NCI-H128 (cell line): Measurements from ENCODE around the gene RAB8A.

ENCODE experiments used
- DNase-seq: peaks from one replicate; lab custom pipeline; 2025; ENCODE audit not compliant: unreplicated experiment; lab: John Stamatoyannopoulos, UW

Gene RAB8A

DNA sequence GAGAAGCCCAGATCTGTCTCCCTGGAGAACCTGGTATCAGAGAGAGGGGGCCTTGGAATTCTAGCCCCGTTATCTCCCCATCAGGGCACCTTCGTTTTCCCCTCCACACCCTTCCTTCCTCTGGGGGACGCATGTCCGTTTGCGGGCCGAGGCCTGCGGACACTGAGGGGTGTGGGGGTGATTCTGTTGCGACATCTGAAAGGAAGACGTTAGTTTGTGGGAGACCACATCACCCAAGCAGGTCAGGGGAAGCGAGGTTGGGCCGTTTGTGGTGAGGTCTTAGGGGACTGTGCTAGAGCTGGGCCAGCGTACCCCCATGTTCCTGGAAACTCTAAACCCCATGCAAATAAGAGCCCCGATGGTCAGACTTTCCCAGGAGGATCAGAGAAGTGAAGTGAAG, 28.1 kb downstream of the RAB8A start:
- no peak for DNase-seq

GRCh38 chr19:16141043-16141442, 29.4 kb downstream of the RAB8A start:
- DNase-seq, result no peak

DNA sequence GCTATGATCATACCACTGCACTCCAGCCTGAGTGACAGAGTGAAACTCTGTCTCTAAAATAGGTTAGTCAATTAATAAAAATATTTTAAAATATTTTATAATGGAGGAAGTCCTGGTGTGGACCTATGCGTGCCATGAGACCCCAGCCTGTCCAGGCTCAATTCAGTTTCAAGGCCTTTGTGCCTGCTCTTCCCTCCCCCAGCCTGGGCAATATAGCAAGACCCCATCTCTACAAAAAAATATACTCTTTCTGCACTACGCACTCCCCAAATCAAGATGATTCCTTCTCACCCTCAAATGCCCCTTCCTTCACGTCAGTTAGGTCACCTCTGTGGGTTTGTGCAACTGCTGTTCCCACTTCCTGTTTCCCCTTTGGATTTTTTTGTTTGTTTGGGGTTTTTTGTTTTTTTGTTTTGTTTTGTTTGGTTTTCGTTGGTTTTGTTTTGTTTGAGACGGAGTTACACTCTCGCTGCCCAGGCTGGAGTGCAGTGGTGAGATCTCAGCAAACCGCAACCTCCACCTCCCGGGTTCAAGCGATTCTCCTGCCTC, 30.4 kb downstream of the RAB8A start:
- DNase-seq, result no peak

DNA sequence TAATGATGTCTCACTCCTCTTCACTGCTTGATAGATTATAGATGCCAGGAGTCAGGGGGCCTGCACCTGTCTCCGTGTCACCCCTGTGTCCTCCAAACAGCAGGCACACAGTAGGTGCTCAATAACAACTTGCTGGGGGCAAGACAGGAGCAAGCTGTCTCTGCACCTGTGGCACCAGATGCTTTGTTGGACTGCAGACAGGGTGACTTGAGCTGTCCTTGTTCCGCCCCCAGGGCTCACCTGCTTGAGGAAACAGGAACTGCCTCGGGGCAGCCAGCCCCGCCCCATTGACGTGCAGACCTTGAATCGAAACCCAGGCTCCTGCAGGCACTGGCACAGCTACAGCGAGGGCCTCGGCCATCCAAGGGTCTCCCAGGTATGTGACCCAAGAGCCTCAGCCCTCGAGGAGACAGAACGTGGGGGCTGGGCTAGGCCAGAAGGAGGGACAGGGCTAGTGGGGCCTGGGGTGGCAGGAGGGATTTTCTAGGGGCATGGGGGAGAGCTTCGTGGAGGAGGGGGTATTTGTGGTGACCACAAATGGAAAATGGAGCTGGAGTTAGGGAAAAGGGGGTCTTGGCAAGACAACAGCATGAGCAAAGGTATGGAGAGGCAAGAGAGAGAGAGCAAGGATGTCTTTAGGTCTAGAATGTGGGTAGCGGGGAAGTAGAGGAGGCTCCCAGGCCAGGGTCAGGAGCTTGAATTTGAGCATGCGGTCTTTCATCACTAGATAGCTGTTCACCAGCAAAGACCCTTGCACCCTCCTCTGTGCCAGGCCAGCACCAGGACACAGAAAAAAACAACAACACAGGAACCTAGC, 31.9 kb downstream of the RAB8A start, which contains the start of gene HSH2D:
Gene HSH2D (plus strand): TSS at position 287 of the 817 bp plus-strand sequence. CDS start 5,066 bp downstream, outside the sequence.
- DNase-seq, result no peak

DNA sequence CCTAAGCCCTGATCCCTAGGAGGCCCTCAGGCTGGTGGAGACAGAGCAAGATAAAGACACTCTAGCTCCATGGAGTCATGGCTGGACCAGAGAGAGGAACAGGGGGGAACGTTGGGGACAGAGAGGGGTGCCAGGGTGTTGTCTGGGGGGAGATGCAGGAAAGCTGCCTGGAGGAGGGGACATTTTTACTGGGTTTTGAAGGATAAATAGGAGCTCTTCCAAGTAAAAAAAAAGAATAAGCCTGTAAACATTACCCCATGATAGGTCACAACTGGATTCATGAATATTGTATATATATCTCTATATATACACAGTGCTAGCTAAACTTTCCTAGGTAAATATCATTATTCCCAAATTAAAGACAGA, 32.5 kb downstream of the RAB8A start:
- DNase-seq, result no peak

- no peak for DNase-seq
Measured at GRCh38 chr19:16146112-16146511, 34.4 kb downstream of the RAB8A start.

- no peak for DNase-seq
Measured at GRCh38 chr19:16148443-16149229, 36.9 kb downstream of the RAB8A start.

GRCh38 chr19:16153582-16154336, 42.1 kb downstream of the RAB8A start:
- DNase-seq, result no peak

GRCh38 chr19:16154557-16154956, 42.9 kb downstream of the RAB8A start:
- DNase-seq, result no peak

GRCh38 chr19:16155128-16155527, 43.4 kb downstream of the RAB8A start:
- DNase-seq, result no peak

DNA sequence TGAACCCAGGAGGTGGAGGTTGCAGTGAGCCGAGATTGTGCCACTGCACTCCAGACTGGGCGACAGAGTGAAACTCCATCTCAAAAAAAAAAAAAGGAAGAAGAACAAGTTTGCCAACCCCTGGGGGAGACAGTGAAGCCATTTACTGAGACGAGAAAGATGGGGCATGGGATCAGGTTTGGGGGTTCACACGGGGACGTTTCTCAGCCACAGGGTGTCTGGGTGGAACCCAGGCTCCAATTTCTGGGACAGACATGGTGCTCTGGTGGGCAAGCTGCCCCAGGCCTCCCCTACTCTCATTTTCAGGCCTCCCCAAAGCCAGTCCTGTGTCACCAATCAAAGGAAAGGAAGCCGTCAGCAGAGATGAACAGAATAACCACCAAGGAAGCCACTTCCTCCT, 45.2 kb downstream of the RAB8A start:
- no peak for DNase-seq

GRCh38 chr19:16157601-16158000, 45.9 kb downstream of the RAB8A start:
- no peak for DNase-seq

DNA sequence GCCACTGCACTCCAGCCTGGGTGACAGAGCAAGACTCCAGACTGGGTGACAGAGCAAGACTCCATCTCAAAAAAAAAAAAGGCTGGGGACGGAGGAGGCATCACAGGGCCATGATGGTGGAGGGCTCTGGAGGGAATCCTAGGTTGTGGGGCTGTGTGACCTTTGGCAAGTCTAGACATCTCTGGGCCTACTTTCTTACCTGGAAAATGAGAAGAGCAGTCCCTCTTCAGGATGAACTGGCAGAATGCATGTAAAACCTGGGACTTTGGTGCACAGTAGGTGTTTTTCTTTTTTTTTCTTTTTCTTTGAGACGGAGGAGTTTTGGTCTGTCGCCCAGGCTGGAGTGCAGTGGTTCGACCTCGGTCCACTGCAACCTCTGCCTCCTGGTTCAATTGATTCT, 48.0 kb downstream of the RAB8A start:
- DNase-seq, result no peak

- no peak for DNase-seq
Measured at GRCh38 chr19:16160445-16160942, 48.8 kb downstream of the RAB8A start.

GRCh38 chr19:16160943-16161560, 49.4 kb downstream of the RAB8A start:
- DNase-seq, result no peak

- DNase-seq, result no peak
Measured at GRCh38 chr19:16161840-16162239, 50.2 kb downstream of the RAB8A start.

- no peak for DNase-seq
Measured at GRCh38 chr19:16164222-16164890, 52.7 kb downstream of the RAB8A start.

DNA sequence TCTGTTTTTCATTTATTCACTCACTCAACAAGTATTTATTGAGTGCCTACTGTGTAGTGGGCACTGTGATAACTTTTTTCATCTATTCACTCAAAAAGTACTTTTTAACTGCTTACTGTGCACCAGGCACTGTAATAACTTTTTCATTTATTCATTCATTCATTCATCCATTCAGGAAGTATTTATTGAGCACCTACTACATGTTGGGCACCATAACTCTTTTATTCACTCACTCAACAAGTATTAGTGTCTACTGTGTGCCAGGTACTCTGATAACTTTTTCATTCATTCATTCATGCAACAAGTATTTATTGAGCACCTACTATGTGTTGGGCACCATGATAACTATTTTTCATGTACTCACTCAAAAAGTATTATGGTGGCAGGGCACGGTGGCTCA, 54.7 kb downstream of the RAB8A start:
- DNase-seq, result no peak

DNA sequence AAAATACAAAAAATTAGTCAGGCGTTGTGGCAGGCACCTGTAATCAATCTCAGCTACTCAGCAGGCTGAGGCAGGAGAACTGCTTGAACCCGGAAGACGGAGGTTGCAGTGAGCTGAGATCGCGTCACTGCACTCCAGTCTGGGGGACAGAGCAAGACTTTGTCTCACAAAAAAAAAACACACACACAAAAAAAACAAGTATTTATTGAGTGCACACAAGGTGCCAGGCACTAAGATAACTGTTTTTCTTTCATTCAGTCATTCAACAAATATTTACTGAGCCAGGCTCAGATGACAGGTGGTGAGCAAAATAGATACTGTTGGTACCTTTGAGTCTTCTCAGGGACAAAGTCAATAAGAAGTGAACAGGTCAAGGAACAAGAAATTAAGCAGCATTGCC, 55.4 kb downstream of the RAB8A start:
- no peak for DNase-seq

DNA sequence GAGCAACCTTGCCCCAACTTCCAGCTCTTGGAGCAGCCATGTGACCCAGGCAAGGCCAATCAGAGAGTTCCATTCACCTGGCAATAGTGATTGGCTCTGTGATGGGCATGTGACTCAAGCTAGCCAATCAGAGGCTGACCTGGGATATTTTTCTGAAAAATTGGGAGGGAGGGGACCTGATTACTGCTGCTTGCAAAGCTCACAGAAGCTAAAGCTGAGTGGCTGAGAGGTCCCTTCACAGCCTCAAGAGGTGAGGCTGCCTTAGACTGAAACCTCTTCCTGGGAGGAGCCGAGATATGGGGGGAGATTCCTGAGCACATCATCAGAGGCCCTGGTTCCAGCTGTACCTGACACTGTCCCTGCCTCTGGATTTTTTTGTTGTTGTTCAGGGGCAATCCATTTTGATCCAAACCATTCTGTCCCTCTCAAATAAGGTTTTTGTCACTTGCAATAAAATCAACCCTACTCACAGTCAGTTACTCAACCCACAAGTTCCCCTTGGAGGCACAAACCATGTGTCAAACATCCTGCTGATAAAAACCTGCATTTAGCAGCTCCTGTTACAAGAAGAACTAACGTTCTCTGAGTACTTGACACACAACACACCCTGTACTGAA, 56.9 kb downstream of the RAB8A start:
- DNase-seq, result no peak
